SK-MEL-5 (cell line): ENCODE data around the gene TRPT1. TPM values are rescaled to one million over a fixed set of nuclear protein-coding genes. Genes with fewer than 3 reads are reported as not detected.
"Not testable (repeated sequence)": the region's sequence is repeated elsewhere in the genome, so short reads cannot be mapped to it uniquely, and the experiment has no call there.

ENCODE experiments used
- DNase-seq: peaks from one replicate; pipeline ENCODE4 v3.0.0-alpha.2; 2016; ENCODE audit warnings: low read depth, low spot score
- in situ Hi-C: cut with HindIII; loops from 2 replicates; pipeline ENCODE4 v1.10.0; 2016; ENCODE audit warnings: low sequenced_read_pairs, high pct_unique_total_duplicates, low pct_unique_long_range_greater_than_20kb
- total RNA-seq: library from RNA; depleted of rRNA; stranded (reverse); fragments of >200 nt; shearing (Covaris generic); gene quantifications from 2 replicates; pipeline ENCODE4 v1.2.3, GENCODE V29; 2014

The TRPT1 gene
- total RNA-seq, 1 experiment from 2014 or later: 30.7 TPM

GRCh38 chr11:64247729-64248531, 21.9 kb upstream of the TRPT1 start:
- in situ Hi-C loops: no loop called here
- no peak for DNase-seq

GRCh38 chr11:64246871-64247728, 21.1 kb upstream of the TRPT1 start, which contains the start of gene PPP1R14B:
TSS of gene PPP1R14B (minus strand) at chr11:64246943. CDS start at chr11:64246673, 270 bp downstream.
- in situ Hi-C loops: no loop called here
- peak; percentile 76 for DNase-seq

GRCh38 chr11:64246621-64246870, 20.6 kb upstream of the TRPT1 start:
- in situ Hi-C loops, DNase-seq: not testable (repeated sequence)

- peak; percentile 63 for DNase-seq
- in situ Hi-C loops: no loop called here
These were observed 20.0 kb upstream of the TRPT1 start for GRCh38 chr11:64245797-64246620.

GRCh38 chr11:64245401-64245796, 19.4 kb upstream of the TRPT1 start:
- in situ Hi-C loops: no loop called here
- no peak for DNase-seq

GRCh38 chr11:64244966-64245365, 19.0 kb upstream of the TRPT1 start:
- DNase-seq: no peak
- in situ Hi-C loops: no loop called here

GRCh38 chr11:64244107-64244506, 18.1 kb upstream of the TRPT1 start:
- in situ Hi-C loops: no loop called here
- no peak for DNase-seq

- DNase-seq: no peak
- in situ Hi-C loops: no loop called here
These were observed 17.4 kb upstream of the TRPT1 start for GRCh38 chr11:64243236-64243854.

GRCh38 chr11:64241491-64242374, 15.7 kb upstream of the TRPT1 start:
- in situ Hi-C loops: no loop called here
- no peak for DNase-seq

- in situ Hi-C loops: no loop called here
- peak; percentile 97 for DNase-seq
These were observed 15.2 kb upstream of the TRPT1 start for GRCh38 chr11:64241241-64241490.

- peak; percentile 93 for DNase-seq
- in situ Hi-C loops: no loop called here
These were observed 14.7 kb upstream of the TRPT1 start, which contains the start of gene FKBP2 for GRCh38 chr11:64240435-64241240. TSS of gene FKBP2 (plus strand) at chr11:64241095. CDS start at chr11:64242388, 1,293 bp downstream.

- no peak for DNase-seq
- in situ Hi-C loops: no loop called here
These were observed 13.9 kb upstream of the TRPT1 start for GRCh38 chr11:64239662-64240434.

GRCh38 chr11:64238999-64239398, 13.0 kb upstream of the TRPT1 start:
- no peak for DNase-seq
- in situ Hi-C loops: no loop called here

GRCh38 chr11:64238076-64238475, 12.1 kb upstream of the TRPT1 start:
- in situ Hi-C loops: no loop called here
- DNase-seq: no peak

- no peak for DNase-seq
- in situ Hi-C loops: no loop called here
These were observed 11.5 kb upstream of the TRPT1 start for GRCh38 chr11:64237484-64237951.
